Measurements from ENCODE around the gene PLCXD3.

Gene PLCXD3

DNA sequence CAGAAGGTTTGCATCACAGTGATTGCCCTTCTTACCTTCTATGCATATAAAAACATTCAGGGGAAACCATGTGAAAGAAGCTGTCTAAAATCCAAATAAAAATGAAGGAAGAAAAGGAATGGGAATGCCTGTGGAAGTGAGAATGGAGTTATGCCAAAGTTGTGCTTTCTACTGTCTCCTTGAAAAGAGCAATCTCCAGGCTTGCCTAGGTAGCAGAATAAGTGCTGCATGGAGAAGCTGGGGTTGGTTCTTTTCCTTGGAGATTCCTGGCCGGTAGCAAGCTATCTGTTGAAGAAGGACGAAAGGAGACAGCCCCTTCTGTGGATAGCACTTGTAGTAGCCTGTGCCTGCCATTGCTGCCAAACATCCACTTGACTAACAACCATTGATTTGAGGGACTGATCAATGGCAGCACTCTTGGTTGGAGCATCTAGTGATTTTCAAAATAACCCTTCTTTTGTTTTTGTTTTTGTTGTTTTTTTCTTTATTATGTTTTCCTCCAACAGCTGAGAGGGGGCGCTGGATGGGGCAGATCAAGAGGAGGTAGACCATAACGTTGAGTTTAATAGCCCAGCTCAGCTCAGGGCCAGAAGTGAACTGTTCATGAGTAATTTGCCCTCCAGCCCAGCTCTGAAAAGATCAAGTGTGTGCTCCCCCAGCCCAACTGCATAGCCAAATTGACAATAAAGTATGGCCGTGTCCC, 1.6 kb downstream of the PLCXD3 start:
- no peak overlapping the region for H3K27ac ChIP-seq (ENCODE audit: extremely low read depth, low read depth, low read length)
- H3K4me3 ChIP-seq (ENCODE audit: low read depth, low read length) = no peak overlapping the region
- POLR2A ChIA-PET = no interaction called here
- H3K36me3 ChIP-seq (ENCODE audit: control insufficient read depth in 2 of 2, insufficient read depth in 1 of 2, low read length in 2 of 2) = no peaks in the 10 kb centered on the region
- H3K9me3 ChIP-seq (ENCODE audit: control insufficient read depth, insufficient read depth, low read depth, low read length) = no peaks in the 10 kb centered on the region
- peaks cover 3% of the 10 kb centered on the region; the same call in 1 of the 2 replicates for H3K4me1 ChIP-seq (ENCODE audit: control insufficient read depth, insufficient read depth, low read length)
- CTCF ChIA-PET = interaction anchor here (0.6 kb wide), 3 partner anchors 238 to 674 kb away, joined by 3 to 5 read pairs (median 5); partner anchors contain the start of gene RPL37
- TF ChIP-seq ZBTB8A (tag by site-specific recombination; IDR thresholded peaks at IDR 0.05) (no peak), ZFHX2 (tag by site-specific recombination; conservative IDR thresholded peaks at IDR 0.05) (no peak), ZNF623 (tag by site-specific recombination; IDR thresholded peaks at IDR 0.05) (no peak)
- TF ChIP-seq, protein P1, sequence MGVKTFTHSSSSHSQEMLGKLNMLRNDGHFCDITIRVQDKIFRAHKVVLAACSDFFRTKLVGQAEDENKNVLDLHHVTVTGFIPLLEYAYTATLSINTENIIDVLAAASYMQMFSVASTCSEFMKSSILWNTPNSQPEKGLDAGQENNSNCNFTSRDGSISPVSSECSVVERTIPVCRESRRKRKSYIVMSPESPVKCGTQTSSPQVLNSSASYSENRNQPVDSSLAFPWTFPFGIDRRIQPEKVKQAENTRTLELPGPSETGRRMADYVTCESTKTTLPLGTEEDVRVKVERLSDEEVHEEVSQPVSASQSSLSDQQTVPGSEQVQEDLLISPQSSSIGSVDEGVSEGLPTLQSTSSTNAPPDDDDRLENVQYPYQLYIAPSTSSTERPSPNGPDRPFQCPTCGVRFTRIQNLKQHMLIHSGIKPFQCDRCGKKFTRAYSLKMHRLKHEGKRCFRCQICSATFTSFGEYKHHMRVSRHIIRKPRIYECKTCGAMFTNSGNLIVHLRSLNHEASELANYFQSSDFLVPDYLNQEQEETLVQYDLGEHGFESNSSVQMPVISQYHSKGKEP (tag by site-specific recombination; IDR thresholded peaks at IDR 0.05) = no peak
- TF ChIP-seq, protein P2, sequence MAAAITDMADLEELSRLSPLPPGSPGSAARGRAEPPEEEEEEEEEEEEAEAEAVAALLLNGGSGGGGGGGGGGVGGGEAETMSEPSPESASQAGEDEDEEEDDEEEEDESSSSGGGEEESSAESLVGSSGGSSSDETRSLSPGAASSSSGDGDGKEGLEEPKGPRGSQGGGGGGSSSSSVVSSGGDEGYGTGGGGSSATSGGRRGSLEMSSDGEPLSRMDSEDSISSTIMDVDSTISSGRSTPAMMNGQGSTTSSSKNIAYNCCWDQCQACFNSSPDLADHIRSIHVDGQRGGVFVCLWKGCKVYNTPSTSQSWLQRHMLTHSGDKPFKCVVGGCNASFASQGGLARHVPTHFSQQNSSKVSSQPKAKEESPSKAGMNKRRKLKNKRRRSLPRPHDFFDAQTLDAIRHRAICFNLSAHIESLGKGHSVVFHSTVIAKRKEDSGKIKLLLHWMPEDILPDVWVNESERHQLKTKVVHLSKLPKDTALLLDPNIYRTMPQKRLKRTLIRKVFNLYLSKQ (tag by site-specific recombination; IDR thresholded peaks at IDR 0.05; ENCODE audit: borderline replicate concordance) = no peak

DNA sequence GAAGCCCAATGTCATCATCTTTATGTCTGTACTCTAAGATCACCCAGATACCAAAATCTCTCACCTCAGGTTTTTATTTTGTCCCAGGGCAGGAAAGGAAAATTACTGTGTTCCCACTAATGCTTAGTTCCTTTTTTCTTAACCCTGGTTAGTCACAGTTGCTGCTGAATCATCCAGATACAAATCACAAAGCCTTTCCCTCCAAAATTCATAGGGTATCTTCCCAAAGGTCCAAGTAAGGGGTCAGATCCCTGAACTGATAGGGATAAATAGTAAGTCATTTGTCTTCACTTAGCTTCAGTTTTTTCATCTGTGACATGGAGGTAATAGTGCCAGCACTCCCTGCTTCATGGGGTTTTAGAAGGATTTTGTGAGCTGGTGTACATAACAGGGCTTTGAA, 2.2 kb downstream of the PLCXD3 start:
- H3K9me3 ChIP-seq (ENCODE audit: control insufficient read depth, insufficient read depth, low read depth, low read length) = no peaks in the 10 kb centered on the region
- H3K4me3 ChIP-seq (ENCODE audit: low read depth, low read length) = no peak overlapping the region
- TF ChIP-seq REPIN1 (tag by site-specific recombination; IDR thresholded peaks at IDR 0.05; ENCODE audit: low read depth) (no peak), GLI4 (tag by site-specific recombination; IDR thresholded peaks at IDR 0.05) (no peak), SP7 (tag by site-specific recombination; IDR thresholded peaks at IDR 0.05) (no peak), ZNF654 (tag by site-specific recombination; IDR thresholded peaks at IDR 0.05; ENCODE audit: low read depth) (no peak), ZNF792 (tag by site-specific recombination; IDR thresholded peaks at IDR 0.05) (no peak), ZNF600 (tag by site-specific recombination; IDR thresholded peaks at IDR 0.05) (no peak), ZNF132 (tag by site-specific recombination; IDR thresholded peaks at IDR 0.05; ENCODE audit: borderline replicate concordance) (no peak), ZBTB17 (tag by site-specific recombination; IDR thresholded peaks at IDR 0.05) (no peak), HOXD13 (CRISPR knock-in tag; IDR thresholded peaks at IDR 0.05; ENCODE audit: borderline replicate concordance) (no peak), ZNF701 (tag by site-specific recombination; IDR thresholded peaks at IDR 0.05) (no peak), ZBTB8A (tag by site-specific recombination; IDR thresholded peaks at IDR 0.05) (no peak), ZNF394 (tag by site-specific recombination; IDR thresholded peaks at IDR 0.05; ENCODE audit: borderline replicate concordance) (no peak), ZNF555 (tag by site-specific recombination; conservative IDR thresholded peaks at IDR 0.05) (no peak), ZNF596 (tag by site-specific recombination; IDR thresholded peaks at IDR 0.05) (no peak), PRDM1 (tag by site-specific recombination; IDR thresholded peaks at IDR 0.05) (no peak), ZNF530 (tag by site-specific recombination; IDR thresholded peaks at IDR 0.05; ENCODE audit: low read depth) (no peak), ZNF404 (tag by site-specific recombination; IDR thresholded peaks at IDR 0.05) (no peak)
- TF ChIP-seq, protein P3, sequence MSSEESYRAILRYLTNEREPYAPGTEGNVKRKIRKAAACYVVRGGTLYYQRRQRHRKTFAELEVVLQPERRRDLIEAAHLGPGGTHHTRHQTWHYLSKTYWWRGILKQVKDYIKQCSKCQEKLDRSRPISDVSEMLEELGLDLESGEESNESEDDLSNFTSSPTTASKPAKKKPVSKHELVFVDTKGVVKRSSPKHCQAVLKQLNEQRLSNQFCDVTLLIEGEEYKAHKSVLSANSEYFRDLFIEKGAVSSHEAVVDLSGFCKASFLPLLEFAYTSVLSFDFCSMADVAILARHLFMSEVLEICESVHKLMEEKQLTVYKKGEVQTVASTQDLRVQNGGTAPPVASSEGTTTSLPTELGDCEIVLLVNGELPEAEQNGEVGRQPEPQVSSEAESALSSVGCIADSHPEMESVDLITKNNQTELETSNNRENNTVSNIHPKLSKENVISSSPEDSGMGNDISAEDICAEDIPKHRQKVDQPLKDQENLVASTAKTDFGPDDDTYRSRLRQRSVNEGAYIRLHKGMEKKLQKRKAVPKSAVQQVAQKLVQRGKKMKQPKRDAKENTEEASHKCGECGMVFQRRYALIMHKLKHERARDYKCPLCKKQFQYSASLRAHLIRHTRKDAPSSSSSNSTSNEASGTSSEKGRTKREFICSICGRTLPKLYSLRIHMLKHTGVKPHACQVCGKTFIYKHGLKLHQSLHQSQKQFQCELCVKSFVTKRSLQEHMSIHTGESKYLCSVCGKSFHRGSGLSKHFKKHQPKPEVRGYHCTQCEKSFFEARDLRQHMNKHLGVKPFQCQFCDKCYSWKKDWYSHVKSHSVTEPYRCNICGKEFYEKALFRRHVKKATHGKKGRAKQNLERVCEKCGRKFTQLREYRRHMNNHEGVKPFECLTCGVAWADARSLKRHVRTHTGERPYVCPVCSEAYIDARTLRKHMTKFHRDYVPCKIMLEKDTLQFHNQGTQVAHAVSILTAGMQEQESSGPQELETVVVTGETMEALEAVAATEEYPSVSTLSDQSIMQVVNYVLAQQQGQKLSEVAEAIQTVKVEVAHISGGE (tag by site-specific recombination; conservative IDR thresholded peaks at IDR 0.05; ENCODE audit: low read depth) = no peak
- TF ChIP-seq, protein P4, sequence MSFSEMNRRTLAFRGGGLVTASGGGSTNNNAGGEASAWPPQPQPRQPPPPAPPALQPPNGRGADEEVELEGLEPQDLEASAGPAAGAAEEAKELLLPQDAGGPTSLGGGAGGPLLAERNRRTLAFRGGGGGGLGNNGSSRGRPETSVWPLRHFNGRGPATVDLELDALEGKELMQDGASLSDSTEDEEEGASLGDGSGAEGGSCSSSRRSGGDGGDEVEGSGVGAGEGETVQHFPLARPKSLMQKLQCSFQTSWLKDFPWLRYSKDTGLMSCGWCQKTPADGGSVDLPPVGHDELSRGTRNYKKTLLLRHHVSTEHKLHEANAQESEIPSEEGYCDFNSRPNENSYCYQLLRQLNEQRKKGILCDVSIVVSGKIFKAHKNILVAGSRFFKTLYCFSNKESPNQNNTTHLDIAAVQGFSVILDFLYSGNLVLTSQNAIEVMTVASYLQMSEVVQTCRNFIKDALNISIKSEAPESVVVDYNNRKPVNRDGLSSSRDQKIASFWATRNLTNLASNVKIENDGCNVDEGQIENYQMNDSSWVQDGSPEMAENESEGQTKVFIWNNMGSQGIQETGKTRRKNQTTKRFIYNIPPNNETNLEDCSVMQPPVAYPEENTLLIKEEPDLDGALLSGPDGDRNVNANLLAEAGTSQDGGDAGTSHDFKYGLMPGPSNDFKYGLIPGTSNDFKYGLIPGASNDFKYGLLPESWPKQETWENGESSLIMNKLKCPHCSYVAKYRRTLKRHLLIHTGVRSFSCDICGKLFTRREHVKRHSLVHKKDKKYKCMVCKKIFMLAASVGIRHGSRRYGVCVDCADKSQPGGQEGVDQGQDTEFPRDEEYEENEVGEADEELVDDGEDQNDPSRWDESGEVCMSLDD (tag by site-specific recombination; IDR thresholded peaks at IDR 0.05) = no peak
- TF ChIP-seq, protein P2 (tag by site-specific recombination; IDR thresholded peaks at IDR 0.05; ENCODE audit: borderline replicate concordance) = no peak
- H3K4me1 ChIP-seq (ENCODE audit: control insufficient read depth, insufficient read depth, low read length) = peaks cover 3% of the 10 kb centered on the region; the same call in 1 of the 2 replicates
- H3K27ac ChIP-seq (ENCODE audit: extremely low read depth, low read depth, low read length) = no peak overlapping the region
- POLR2A ChIA-PET = no interaction called here
- CTCF ChIA-PET = interaction anchor here (0.6 kb wide), 1 partner anchor 673 kb away, joined by 5 read pairs; the partner anchor contains the start of gene RPL37
- H3K36me3 ChIP-seq (ENCODE audit: control insufficient read depth in 2 of 2, insufficient read depth in 1 of 2, low read length in 2 of 2) = no peaks in the 10 kb centered on the region

Data from HEK293 (cell line).